GM23338 (cell line): ENCODE measurements around the gene FBXL14. TPM values are rescaled to one million over a fixed set of nuclear protein-coding genes. Genes with fewer than 3 reads are reported as not detected.

Experiments used
- ATAC-seq: fragments of 200-7000 bp; cut with Tn5 transposase; 3 replicates; pipeline ENCODE4 v1.9.1; 2020
- DNase-seq: peaks from one replicate; pipeline ENCODE4 v3.0.0-alpha.2; 2015; ENCODE audit warnings: low spot score
- H2AFZ ChIP-seq: fragments of 200-600 bp; sonication (generic); 2 replicates; pipeline ENCODE4 v1.8.0; 2016; ENCODE audit warnings: antibody characterized with exemption, mild to moderate bottlenecking, moderate library complexity
- H3F3A ChIP-seq: fragments of 200-600 bp; sonication (generic); replicated peaks from 2 replicates; pipeline ENCODE4 v1.8.0; 2017; ENCODE audit warnings: antibody characterized with exemption, mixed run types, low read depth
- H3K27ac ChIP-seq: fragments of 200-600 bp; sonication (generic); 2 replicates; pipeline ENCODE4 v1.6.1; 2016; ENCODE audit warnings: low read depth
- H3K27me3 ChIP-seq: fragments of 200-600 bp; sonication (generic); 2 replicates; pipeline ENCODE4 v1.8.0; 2016; ENCODE audit warnings: mild to moderate bottlenecking, mixed run types, moderate library complexity; ENCODE audit not compliant: insufficient read depth
- H3K36me3 ChIP-seq: fragments of 200-600 bp; sonication (generic); 2 replicates; pipeline ENCODE4 v1.8.0; 2016; ENCODE audit warnings: mild to moderate bottlenecking; ENCODE audit not compliant: insufficient read depth
- H3K4me1 ChIP-seq: fragments of 200-600 bp; sonication (generic); 2 replicates; pipeline ENCODE4 v1.8.0; 2016; ENCODE audit warnings: mild to moderate bottlenecking, moderate library complexity; ENCODE audit not compliant: insufficient read depth
- H3K4me2 ChIP-seq: fragments of 200-600 bp; sonication (generic); 2 replicates; pipeline ENCODE4 v1.7.1; 2017; ENCODE audit warnings: mixed run types
- H3K4me3 ChIP-seq: fragments of 200-600 bp; sonication (generic); 2 replicates; pipeline ENCODE4 v1.6.1; 2016; ENCODE audit warnings: mixed run types
- H3K79me2 ChIP-seq: fragments of 200-600 bp; sonication (generic); replicated peaks from 2 replicates; pipeline ENCODE4 v1.8.0; 2017; ENCODE audit warnings: mild to moderate bottlenecking; ENCODE audit not compliant: insufficient read depth
- H3K9me2 ChIP-seq: fragments of 200-600 bp; sonication (generic); 2 replicates; pipeline ENCODE4 v1.8.0; 2017; ENCODE audit not compliant: insufficient read depth
- H4K20me1 ChIP-seq: fragments of 200-600 bp; sonication (generic); replicated peaks from 2 replicates; pipeline ENCODE4 v1.8.0; 2017; ENCODE audit warnings: mild to moderate bottlenecking; ENCODE audit not compliant: insufficient read depth
- H3K27ac Mint-ChIP-seq: 2 replicates; pipeline ENCODE4 v1.8.0; 2020; ENCODE audit warnings: inconsistent platforms, mild to moderate bottlenecking, moderate library complexity, mixed read lengths
- H3K27me3 Mint-ChIP-seq: 3 replicates; pipeline ENCODE4 v1.8.0; 2022; ENCODE audit warnings: low read depth, mild to moderate bottlenecking, moderate library complexity, mixed read lengths, inconsistent platforms; ENCODE audit not compliant: insufficient read depth, poor library complexity
- H3K36me3 Mint-ChIP-seq: 3 replicates; pipeline ENCODE4 v1.8.0; 2021; ENCODE audit warnings: low read depth, mild to moderate bottlenecking, inconsistent platforms, moderate library complexity, mixed read lengths
- H3K4me1 Mint-ChIP-seq: 3 replicates; pipeline ENCODE4 v1.8.0; 2020; ENCODE audit warnings: mild to moderate bottlenecking, inconsistent platforms, mixed read lengths
- H3K4me3 Mint-ChIP-seq: 3 replicates; pipeline ENCODE4 v1.8.0; 2021; ENCODE audit warnings: moderate library complexity, mild to moderate bottlenecking, inconsistent platforms, mixed read lengths
- H3K9me3 Mint-ChIP-seq: 3 replicates; pipeline ENCODE4 v1.8.0; 2020; ENCODE audit warnings: moderate library complexity, mild to moderate bottlenecking, inconsistent platforms, mixed read lengths
- CREB1 ChIP-seq: fragments of 250-450 bp; sonication (Bioruptor Pico); IDR thresholded peaks from 2 replicates; pipeline ENCODE4 v1.5.0; 2020; ENCODE audit warnings: low read depth, mild to moderate bottlenecking, moderate library complexity
- CTCF ChIP-seq, 2 experiments: fragments of 200-600 bp in 1 of 2; sonication (generic) in 1 of 2; conservative IDR thresholded peaks; 2 replicates each; pipeline versions ENCODE4 v1.5.1 to v1.6.1; 2016 to 2017; ENCODE audit warnings: antibody characterized with exemption in 2 of 2, low read depth in 2 of 2, mild to moderate bottlenecking in 2 of 2, moderate library complexity in 1 of 2
- ETS1 ChIP-seq: IDR thresholded peaks from 2 replicates; pipeline ENCODE4 v1.6.1; 2016; ENCODE audit warnings: antibody characterized with exemption
- EZH2 ChIP-seq: fragments of 200-600 bp; sonication (generic); IDR thresholded peaks from one replicate; pipeline ENCODE4 v1.8.0; 2017; ENCODE audit warnings: antibody characterized with exemption, mild to moderate bottlenecking, low read depth; ENCODE audit not compliant: unreplicated experiment
- REST ChIP-seq: IDR thresholded peaks from one replicate; pipeline ENCODE4 v1.6.1; 2018; ENCODE audit warnings: antibody characterized with exemption; ENCODE audit not compliant: unreplicated experiment
- STAT1 ChIP-seq: IDR thresholded peaks from one replicate; pipeline ENCODE4 v1.6.1; 2016; ENCODE audit warnings: antibody characterized with exemption; ENCODE audit not compliant: unreplicated experiment
- ZNF331 ChIP-seq: fragments of 250-450 bp; sonication (Bioruptor Pico); IDR thresholded peaks from 2 replicates; pipeline ENCODE4 v1.5.0; 2020; ENCODE audit warnings: low read depth, mild to moderate bottlenecking, moderate library complexity
- polyA plus RNA-seq: library from polyadenylated mRNA; unstranded; fragments of >200 nt; fragmentation: Nextera tagmentation; extraction: Ambion mirVana; gene quantifications from 2 replicates; pipeline ENCODE4 v1.2.1, GENCODE V29; 2016
- total RNA-seq: library from RNA; depleted of rRNA; stranded (reverse); fragments of >200 nt; shearing (Covaris generic); gene quantifications from 2 replicates; pipeline ENCODE4 v1.2.3, GENCODE V29; 2014

The FBXL14 gene
- total and polyA plus RNA-seq, 2 experiments from 2014 or later, result 0.74 to 9.4 TPM

GRCh38 chr12:1529228-1529861, 65.0 kb downstream of the FBXL14 start:
- peak overlapping the region; percentile 80 for H3K4me3 Mint-ChIP-seq
- TF ChIP-seq EZH2 (peak; percentile 89), CREB1 (CRISPR knock-in tag) (no peak)
- Histone ChIP-seq H3K79me2 (no peaks in the 10 kb centered on the region), H3K4me3 (peak overlapping the region; percentile 74), H4K20me1 (no peaks in the 10 kb centered on the region), H3K27ac (no peak overlapping the region), H2AFZ (peak overlapping the region; percentile 88), H3K4me2 (peak overlapping the region; percentile 90), H3F3A (peaks cover 8% of the 10 kb centered on the region; the same call in 1 of the 2 replicates), H3K27me3 (peaks cover 94% of the 10 kb centered on the region), H3K36me3 (no peaks in the 10 kb centered on the region), H3K9me2 (0 out of 2 replicates have a peak, but pooled peaks cover 1% of the 10 kb centered on the region), H3K4me1 (peaks cover 14% of the 10 kb centered on the region)
- DNase-seq (no peak), ATAC-seq (peak; percentile 20)
- no peaks in the 10 kb centered on the region; the same call in 2 of the 3 replicates for H3K36me3 Mint-ChIP-seq
- no peak overlapping the region for H3K27ac Mint-ChIP-seq
- H3K9me3 Mint-ChIP-seq, result no peaks in the 10 kb centered on the region
- peaks cover 28% of the 10 kb centered on the region for H3K4me1 Mint-ChIP-seq
- peaks cover 61% of the 10 kb centered on the region for H3K27me3 Mint-ChIP-seq

- no peak overlapping the region; the same call in 2 of the 3 replicates for H3K4me3 Mint-ChIP-seq
- H3K4me3 ChIP-seq, result no peak overlapping the region
- H3K27ac ChIP-seq, result no peak overlapping the region
- no peak overlapping the region for H2AFZ ChIP-seq
- no peak for ATAC-seq
- H3K4me1 ChIP-seq, result peaks cover 19% of the 10 kb centered on the region
- H3K4me2 ChIP-seq, result no peak overlapping the region
- peaks cover 30% of the 10 kb centered on the region for H3K4me1 Mint-ChIP-seq
- H3K36me3 ChIP-seq, result no peaks in the 10 kb centered on the region
- H3K27me3 Mint-ChIP-seq, result peaks cover 58% of the 10 kb centered on the region
- H4K20me1 ChIP-seq, result no peaks in the 10 kb centered on the region
- peaks cover 13% of the 10 kb centered on the region; the same call in 1 of the 2 replicates for H3F3A ChIP-seq
- no peaks in the 10 kb centered on the region; the same call in 2 of the 3 replicates for H3K9me3 Mint-ChIP-seq
- H3K36me3 Mint-ChIP-seq, result peaks cover 3% of the 10 kb centered on the region; the same call in 1 of the 3 replicates
- H3K9me2 ChIP-seq, result 0 out of 2 replicates have a peak, but pooled peaks cover 4% of the 10 kb centered on the region
- no peaks in the 10 kb centered on the region for H3K79me2 ChIP-seq
- H3K27me3 ChIP-seq, result peaks cover 93% of the 10 kb centered on the region
- no peak overlapping the region for H3K27ac Mint-ChIP-seq
- no peak for DNase-seq
- TF ChIP-seq CREB1 (CRISPR knock-in tag) (no peak), STAT1 (no peak), EZH2 (no peak), REST (no peak), ZNF331 (CRISPR knock-in tag) (no peak), ETS1 (no peak), CTCF (conservative IDR thresholded peaks at IDR 0.05; ENCODE audit: low read depth in 2 of 2) (no peak)
Observed at GRCh38 chr12:1528791-1529190, 65.6 kb downstream of the FBXL14 start.
